ENCODE data around the gene EVA1B.

EVA1B gene

DNA sequence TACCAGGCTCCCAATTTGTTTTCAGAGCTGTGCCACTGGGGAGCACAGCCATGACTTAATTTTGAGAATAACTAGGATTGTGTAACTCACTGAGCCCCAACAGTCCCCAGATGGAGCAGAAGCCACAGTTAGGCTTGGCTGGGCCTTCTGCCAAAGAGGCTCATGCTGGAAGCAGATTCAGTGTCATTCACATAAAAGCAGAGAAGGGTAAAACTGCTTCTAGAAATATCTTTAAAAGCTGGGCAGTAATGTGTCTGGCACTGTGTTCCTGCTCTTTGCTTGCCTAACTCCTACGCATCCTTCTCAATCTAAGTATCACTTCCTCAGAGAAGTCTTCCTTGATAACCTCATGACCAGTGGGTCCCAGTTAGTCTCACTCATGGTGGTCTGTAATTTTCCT, 41.9 kb upstream of the EVA1B start:
- no peak for DNase-seq (ENCODE audit: low spot score)
- H3K27ac ChIP-seq = peak overlapping the region; percentile 13 to 35
- TF ChIP-seq, protein P1, sequence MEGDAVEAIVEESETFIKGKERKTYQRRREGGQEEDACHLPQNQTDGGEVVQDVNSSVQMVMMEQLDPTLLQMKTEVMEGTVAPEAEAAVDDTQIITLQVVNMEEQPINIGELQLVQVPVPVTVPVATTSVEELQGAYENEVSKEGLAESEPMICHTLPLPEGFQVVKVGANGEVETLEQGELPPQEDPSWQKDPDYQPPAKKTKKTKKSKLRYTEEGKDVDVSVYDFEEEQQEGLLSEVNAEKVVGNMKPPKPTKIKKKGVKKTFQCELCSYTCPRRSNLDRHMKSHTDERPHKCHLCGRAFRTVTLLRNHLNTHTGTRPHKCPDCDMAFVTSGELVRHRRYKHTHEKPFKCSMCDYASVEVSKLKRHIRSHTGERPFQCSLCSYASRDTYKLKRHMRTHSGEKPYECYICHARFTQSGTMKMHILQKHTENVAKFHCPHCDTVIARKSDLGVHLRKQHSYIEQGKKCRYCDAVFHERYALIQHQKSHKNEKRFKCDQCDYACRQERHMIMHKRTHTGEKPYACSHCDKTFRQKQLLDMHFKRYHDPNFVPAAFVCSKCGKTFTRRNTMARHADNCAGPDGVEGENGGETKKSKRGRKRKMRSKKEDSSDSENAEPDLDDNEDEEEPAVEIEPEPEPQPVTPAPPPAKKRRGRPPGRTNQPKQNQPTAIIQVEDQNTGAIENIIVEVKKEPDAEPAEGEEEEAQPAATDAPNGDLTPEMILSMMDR (IDR thresholded peaks at IDR 0.05) = no peak
- H3K4me3 ChIP-seq = no peak overlapping the region

DNA sequence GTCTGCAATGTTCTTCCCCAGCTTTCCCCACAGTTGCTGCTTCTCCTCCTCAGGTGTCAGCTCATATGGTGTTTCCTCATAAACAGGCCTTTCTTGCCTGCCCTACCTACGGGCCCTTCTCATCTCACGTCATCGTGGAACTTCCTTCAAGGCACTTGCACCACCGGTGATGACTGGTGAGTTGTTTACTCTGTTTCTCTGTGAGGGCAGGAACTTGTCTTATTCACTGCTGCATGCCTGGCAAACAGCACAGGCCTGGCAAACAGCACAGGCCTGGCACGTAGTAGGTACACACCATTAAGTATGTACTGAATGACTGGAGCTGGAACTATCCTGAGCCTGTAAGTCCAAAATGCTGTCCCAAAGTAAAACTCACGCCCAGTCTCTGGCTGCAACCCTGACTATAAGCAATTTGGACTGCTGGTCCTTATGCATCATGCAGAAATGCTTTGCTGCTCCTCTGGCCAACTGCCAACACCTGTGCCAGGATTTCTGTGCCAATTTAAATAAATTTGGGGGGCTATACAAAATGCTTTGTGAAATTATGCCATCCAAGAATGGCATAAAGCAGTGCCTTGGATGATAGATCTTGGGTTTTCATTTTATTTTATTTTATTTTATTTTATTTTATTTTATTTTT, 36.6 kb upstream of the EVA1B start:
- Histone ChIP-seq H3K4me3 (no peak overlapping the region), H3K27ac (no peak overlapping the region)
- no peak for DNase-seq (ENCODE audit: low spot score)
- TF ChIP-seq, protein P1 (IDR thresholded peaks at IDR 0.05) = no peak

DNA sequence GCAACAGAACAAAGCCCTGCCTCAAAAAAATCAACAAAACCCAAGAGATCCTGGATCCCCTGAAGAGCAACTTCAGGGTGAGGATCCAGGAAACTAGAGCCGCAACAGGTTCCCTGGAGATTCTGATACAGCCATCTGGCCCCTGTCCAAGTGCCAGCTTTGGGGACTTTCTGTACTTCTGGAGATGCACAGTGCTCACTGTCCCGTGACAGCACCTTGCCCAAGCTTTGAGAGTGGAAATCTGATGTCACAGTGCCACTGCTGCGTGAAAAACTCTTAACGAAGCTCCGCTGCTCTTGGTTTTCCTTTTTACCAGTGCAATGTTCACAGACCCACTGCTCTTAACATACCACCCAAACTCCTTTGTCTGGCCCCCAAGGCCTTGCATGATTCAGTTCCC, 35.9 kb upstream of the EVA1B start:
- DNase-seq (ENCODE audit: low spot score) = no peak
- TF ChIP-seq, protein P1 (IDR thresholded peaks at IDR 0.05) = no peak
- Histone ChIP-seq H3K4me3 (no peak overlapping the region), H3K27ac (no peak overlapping the region)

DNA sequence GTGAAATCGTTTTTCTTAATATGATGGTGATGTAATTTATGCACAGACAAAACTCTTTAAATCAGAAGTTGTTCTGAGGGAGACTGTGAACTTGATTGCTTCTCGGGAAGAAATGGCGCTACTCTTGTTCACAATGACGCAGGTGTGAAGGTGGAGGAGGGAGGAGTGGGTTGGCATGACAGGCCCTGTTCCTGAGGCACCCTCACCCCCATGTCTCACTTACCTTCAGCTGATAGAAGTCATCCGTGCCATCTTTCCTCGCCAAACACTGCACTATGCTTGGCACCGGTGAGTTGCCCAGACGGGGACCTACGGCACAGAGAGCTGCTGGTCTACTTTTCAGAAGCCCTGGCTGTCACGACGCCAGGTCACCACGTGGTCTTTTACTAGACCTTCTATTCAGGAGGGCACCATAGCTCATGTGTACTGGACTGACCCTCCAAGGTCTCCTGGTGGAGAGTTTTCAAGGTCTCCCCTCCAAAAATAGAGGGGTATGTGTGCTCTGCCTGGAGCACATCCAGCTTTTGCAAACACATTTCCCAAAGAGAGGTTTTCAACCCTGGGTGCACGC, 35.2 kb upstream of the EVA1B start:
- H3K27ac ChIP-seq = no peak overlapping the region
- TF ChIP-seq, protein P1 (IDR thresholded peaks at IDR 0.05) = no peak
- H3K4me3 ChIP-seq = no peak overlapping the region
- DNase-seq (ENCODE audit: low spot score) = no peak

DNA sequence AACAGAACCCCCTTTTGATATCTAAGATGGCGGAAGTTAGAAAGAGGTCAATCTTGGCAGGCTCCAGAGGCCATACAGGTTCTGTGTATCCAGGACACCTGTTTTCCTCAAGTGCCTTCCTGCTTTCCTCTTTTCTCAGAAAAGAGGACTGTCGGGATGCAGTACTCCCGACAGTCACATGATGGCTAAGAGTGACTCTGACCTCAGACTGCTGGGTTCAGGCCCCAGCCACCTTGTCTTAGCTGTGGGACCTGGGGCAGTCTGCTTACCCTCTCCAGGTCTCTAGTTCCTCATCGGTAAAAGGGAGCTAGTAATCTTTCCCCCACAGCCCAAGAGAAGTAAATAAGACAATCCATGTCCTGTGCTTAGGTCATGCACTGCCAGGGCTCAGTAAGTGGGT, 32.4 kb upstream of the EVA1B start:
- Histone ChIP-seq H3K27ac (no peak overlapping the region), H3K4me3 (no peak overlapping the region)
- TF ChIP-seq, protein P1 (IDR thresholded peaks at IDR 0.05) = no peak
- no peak for DNase-seq (ENCODE audit: low spot score)

DNA sequence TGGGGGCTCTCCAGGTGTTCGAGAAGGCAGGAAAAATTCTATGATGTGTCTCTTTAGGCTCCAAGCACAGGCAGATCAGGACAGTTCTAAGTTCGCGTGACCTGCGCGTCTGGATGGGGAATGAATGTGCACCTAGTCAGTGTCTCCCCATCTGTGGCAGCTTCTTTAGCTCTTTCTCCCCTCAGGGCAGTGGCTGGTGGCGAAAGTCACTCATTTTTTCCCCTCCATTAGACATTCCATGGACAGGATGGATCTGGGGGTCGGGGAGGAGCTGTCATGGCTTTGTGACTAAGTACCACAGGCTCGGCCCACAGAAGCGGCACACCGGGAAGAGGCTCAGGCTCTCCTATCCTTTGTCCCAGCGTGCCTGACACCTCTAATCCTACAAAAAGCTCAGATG, 31.0 kb upstream of the EVA1B start:
- DNase-seq (ENCODE audit: low spot score) = no peak
- TF ChIP-seq, protein P1 (IDR thresholded peaks at IDR 0.05) = no peak
- Histone ChIP-seq H3K4me3 (no peak overlapping the region), H3K27ac (no peak overlapping the region)
